ENCODE measurements around the gene SBK1.

SBK1 gene

GRCh38 chr16:28282045-28282444 lies 10.3 kb upstream of the SBK1 start:
- DNase-seq (ENCODE audit: low read depth in 3 of 3) = no peak

- DNase-seq (ENCODE audit: low read depth in 3 of 3) = no peak
These were observed 9.2 kb upstream of the SBK1 start for GRCh38 chr16:28283173-28283572.

GRCh38 chr16:28283798-28284577 lies 8.3 kb upstream of the SBK1 start:
- no peak for DNase-seq (ENCODE audit: low read depth in 3 of 3)

- DNase-seq (ENCODE audit: low read depth in 3 of 3) = no peak
These were observed 6.7 kb upstream of the SBK1 start for GRCh38 chr16:28285649-28286048.

- DNase-seq (ENCODE audit: low read depth in 3 of 3) = no peak
These were observed 4.2 kb upstream of the SBK1 start for GRCh38 chr16:28288114-28288513.

GRCh38 chr16:28289048-28289447 lies 3.3 kb upstream of the SBK1 start:
- DNase-seq (ENCODE audit: low read depth in 3 of 3) = no peak

- DNase-seq (ENCODE audit: low read depth in 3 of 3) = no peak
These were observed 2.1 kb upstream of the SBK1 start for GRCh38 chr16:28289939-28290858.

- no peak for DNase-seq (ENCODE audit: low read depth in 3 of 3)
These were observed 1.5 kb upstream of the SBK1 start for GRCh38 chr16:28290859-28291254.

- no peak for DNase-seq (ENCODE audit: low read depth in 3 of 3)
These were observed 641 bp downstream of the SBK1 start for GRCh38 chr16:28292731-28293600.

- no peak for DNase-seq (ENCODE audit: low read depth in 3 of 3)
These were observed 1.3 kb downstream of the SBK1 start for GRCh38 chr16:28293601-28293960.

- no peak for DNase-seq (ENCODE audit: low read depth in 3 of 3)
These were observed 1.9 kb downstream of the SBK1 start for GRCh38 chr16:28294201-28294600.

- no peak for DNase-seq (ENCODE audit: low read depth in 3 of 3)
These were observed 3.0 kb downstream of the SBK1 start for GRCh38 chr16:28295276-28295675.

GRCh38 chr16:28297308-28297707 lies 5.0 kb downstream of the SBK1 start:
- no peak for DNase-seq (ENCODE audit: low read depth in 3 of 3)

GRCh38 chr16:28297784-28298510 lies 5.6 kb downstream of the SBK1 start:
- DNase-seq (ENCODE audit: low read depth in 3 of 3) = no peak

- DNase-seq (ENCODE audit: low read depth in 3 of 3) = no peak
These were observed 6.2 kb downstream of the SBK1 start for GRCh38 chr16:28298511-28298878.

- no peak for DNase-seq (ENCODE audit: low read depth in 3 of 3)
These were observed 8.0 kb downstream of the SBK1 start for GRCh38 chr16:28300327-28300726.

- DNase-seq (ENCODE audit: low read depth in 3 of 3) = no peak
These were observed 8.8 kb downstream of the SBK1 start for GRCh38 chr16:28301154-28301553.

GRCh38 chr16:28301620-28302019 lies 9.3 kb downstream of the SBK1 start:
- DNase-seq (ENCODE audit: low read depth in 3 of 3) = no peak

GRCh38 chr16:28303132-28303531 lies 10.8 kb downstream of the SBK1 start:
- no peak for DNase-seq (ENCODE audit: low read depth in 3 of 3)

GRCh38 chr16:28304214-28304613 lies 11.9 kb downstream of the SBK1 start:
- DNase-seq (ENCODE audit: low read depth in 3 of 3) = no peak

GRCh38 chr16:28307936-28308335 lies 15.6 kb downstream of the SBK1 start:
- DNase-seq (ENCODE audit: low read depth in 3 of 3) = no peak
